ENCODE measurements around the gene SAMD14.
"Not testable (repeated sequence)": the region's sequence is repeated elsewhere in the genome, so short reads cannot be mapped to it uniquely, and the experiment has no call there.

Gene SAMD14

DNA sequence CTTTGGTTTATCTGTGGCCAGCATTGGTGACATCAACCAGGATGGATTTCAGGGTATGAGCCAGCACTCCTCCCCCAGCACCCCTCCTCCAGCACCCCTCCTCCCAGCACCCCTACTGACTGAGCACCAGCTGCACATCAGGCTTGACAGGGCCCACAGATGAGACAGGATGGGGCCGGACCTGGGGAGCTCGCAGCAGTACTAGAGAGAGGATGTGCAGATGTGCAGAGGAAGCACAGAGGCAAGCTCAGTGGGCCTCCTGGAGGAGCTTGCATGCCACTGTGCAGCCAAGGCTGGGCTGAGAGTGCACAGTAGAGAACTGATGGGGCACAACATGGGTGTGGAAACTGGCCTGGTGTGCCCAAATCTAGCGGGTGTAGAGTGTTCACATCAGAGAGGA, 57.8 kb downstream of the SAMD14 start:
- no peak for DNase-seq

DNA sequence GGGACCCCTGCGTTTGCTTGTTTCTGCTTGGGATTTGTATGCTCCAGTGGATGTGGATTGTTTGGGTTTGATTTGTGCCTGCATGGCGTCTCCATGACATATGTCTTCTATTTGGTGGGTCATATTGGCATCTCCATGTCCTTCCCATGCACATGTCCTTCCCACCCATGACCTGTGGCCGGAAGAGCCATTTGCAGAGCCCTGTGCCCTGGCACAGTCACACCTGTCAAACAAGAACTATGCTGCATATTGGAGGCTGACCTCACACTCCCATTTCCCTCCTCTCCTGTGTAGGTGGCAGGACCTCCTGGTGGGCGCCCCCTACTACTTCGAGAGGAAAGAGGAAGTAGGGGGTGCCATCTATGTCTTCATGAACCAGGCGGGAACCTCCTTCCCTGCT, 58.3 kb downstream of the SAMD14 start:
- DNase-seq: no peak

- DNase-seq: no peak
Measured at GRCh38 chr17:50070908-50071680, 58.9 kb downstream of the SAMD14 start.

DNA sequence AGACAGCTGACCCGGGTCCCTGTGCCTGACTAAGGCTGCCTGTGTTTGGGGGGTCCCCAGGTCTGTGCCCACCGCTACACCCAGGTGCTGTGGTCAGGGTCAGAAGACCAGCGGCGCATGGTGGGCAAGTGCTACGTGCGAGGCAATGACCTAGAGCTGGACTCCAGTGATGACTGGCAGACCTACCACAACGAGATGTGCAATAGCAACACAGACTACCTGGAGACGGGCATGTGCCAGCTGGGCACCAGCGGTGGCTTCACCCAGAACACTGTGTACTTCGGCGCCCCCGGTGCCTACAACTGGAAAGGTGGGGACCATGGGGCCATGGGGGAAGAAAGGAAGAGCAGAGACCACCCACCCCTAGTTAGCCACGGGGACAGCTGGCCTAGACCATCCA, 62.0 kb downstream of the SAMD14 start:
- no peak for DNase-seq

DNA sequence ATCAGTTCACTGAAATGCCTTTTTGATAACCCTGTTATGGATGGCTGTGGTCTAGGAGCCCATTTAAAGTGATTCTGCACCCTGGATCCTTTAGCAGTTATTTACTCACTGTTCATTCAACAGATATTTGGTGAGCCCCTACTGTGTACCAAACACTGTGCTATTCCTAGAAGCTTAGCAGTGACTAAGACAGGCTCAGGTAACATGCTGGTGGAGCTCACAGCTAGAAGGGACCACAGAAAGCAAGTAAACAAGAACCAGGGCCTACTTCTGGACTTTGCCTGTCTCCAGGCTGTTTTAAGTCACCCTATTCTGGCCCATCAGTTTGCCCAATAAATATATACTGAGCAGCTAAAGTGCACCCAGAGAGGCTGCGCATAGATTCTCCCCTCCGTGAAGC, 63.0 kb downstream of the SAMD14 start:
- no peak for DNase-seq

DNA sequence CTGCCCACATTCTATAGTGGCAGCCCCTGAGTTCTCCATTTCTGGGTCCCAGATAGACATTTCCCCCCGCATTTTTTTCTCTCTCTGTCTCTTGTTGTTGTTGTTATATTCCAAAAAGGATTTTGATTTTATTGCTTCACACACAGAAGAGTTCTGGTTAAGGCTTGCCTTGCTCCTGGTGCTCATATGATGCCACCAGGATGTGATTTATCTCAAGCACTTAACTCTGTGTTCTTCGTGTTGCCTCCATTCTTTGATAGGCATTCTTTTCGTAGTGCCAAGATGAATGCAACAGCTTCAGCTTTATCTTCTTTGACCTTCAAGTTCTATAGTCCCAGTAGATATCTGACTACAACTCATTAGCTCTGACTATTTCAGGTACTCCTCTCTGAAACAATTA, 64.9 kb downstream of the SAMD14 start:
- DNase-seq: no peak

GRCh38 chr17:50064253-50065001, 65.5 kb downstream of the SAMD14 start:
- no peak for DNase-seq

GRCh38 chr17:50063561-50064252, 66.3 kb downstream of the SAMD14 start:
- DNase-seq: no peak

DNA sequence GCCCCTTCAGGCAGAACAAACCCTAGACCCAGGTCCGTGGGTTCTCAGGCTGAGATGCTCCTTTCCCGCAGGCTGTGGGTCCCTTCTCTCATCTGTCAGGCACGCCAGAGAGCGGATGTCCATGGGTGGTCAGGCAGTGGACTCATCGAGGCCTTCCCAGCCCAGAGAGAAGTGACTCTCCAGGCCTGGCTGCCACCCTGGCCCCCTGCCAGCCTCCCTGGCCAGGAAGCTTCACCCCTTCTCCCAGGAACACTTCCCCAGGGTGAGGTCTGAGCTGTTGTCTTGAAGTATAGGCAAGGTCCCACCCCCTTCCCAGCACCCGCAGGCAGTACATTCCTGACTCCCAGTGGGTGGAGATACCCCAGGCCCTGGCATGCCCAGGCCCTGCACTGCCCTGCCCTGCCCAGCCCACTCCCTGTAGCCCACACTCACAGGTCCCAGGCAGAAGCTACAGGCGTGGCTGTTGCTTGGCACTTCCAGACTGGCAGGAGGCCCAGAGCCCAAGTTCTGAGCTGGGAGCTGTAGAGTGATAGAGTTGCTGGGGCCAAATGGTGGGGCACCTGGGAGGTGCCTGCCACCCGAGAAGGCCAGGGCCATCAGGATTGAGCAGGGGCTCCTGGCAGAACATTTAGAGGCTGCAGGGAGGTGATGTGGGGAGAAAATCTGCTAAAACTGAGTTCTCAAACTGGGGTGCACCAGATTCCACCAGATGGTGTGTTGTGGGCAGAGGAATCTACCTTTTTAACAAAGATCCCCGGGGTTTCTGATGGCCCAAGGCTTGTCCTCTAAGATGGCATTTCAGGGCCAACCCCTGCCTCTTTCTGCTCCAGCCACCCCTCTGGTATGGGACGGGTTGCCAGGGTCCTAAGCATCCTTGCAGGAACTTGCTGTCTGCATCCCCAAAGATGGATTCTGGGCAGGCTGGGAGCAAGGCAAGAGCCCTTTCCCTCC, 67.4 kb downstream of the SAMD14 start:
- no peak for DNase-seq

DNA sequence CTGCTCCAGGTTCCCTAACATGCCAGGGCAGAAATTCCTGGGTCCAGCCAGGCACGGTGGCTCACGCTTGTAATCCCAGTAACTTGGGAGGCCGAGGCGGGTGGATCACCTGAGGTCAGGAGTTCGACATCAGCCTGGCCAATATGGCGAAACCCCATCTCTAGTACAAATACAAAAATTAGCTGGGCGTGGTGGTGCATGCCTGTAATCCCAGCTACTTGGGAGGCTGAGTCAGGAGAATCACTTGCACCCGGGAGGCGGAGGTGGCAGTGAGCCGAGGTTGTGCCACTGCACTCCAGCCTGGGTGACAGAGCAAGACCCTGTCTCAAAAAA, 68.3 kb downstream of the SAMD14 start:
- DNase-seq: not testable (repeated sequence)

- no peak for DNase-seq
Measured at GRCh38 chr17:50060951-50061712, 68.8 kb downstream of the SAMD14 start.

Measured in activated CD4-positive, alpha-beta T cell treated with anti-CD3 and anti-CD28 coated beads, Interleukin-2, amount 50 U/mL, for 4 hours (primary cell).